Omental fat pad (tissue), 4 donors: ENCODE measurements around the gene MPPED2. TPM values are rescaled to one million over a fixed set of nuclear protein-coding genes. Genes with fewer than 3 reads are reported as not detected.

ENCODE experiments used
- ATAC-seq: fragments of 150-250 bp; one replicate; pipeline ENCODE4 v1.9.1; 2016; ENCODE audit warnings: mild to moderate bottlenecking, moderate library complexity; ENCODE audit not compliant: low FRiP score
- DNase-seq: peaks from one replicate; pipeline ENCODE4 v3.0.0-alpha.2; 2019; ENCODE audit warnings: low spot score
- CTCF ChIP-seq, 3 donors: fragments of 450-650 bp; IDR thresholded peaks; one replicate each; pipeline ENCODE4 v1.5.1; 2016 to 2017; ENCODE audit warnings: antibody characterized with exemption in 3 of 3, mild to moderate bottlenecking in 3 of 3, moderate library complexity in 2 of 3
- total RNA-seq, 4 donors: library from RNA; depleted of rRNA; stranded (reverse); fragments of >200 nt; gene quantifications; one replicate each; pipeline ENCODE4 v1.1.0, GENCODE V29; 2016

The MPPED2 gene
- total RNA-seq, 4 donors from 2014 or later, result 5.6 to 12.0 (median 8.7) TPM

GRCh38 chr11:30608534-30608933 lies 22.4 kb upstream of the MPPED2 start:
- TF ChIP-seq CTCF (IDR thresholded peaks at IDR 0.05), result no peak
- DNase-seq (no peak), ATAC-seq (no peak)

GRCh38 chr11:30605036-30605605 lies 19.0 kb upstream of the MPPED2 start:
- TF ChIP-seq CTCF (IDR thresholded peaks at IDR 0.05), result no peak
- DNase-seq, result no peak
- no peak for ATAC-seq

- TF ChIP-seq CTCF (IDR thresholded peaks at IDR 0.05), result no peak
- ATAC-seq, result peak; percentile 59
- DNase-seq, result no peak
Observed at GRCh38 chr11:30603357-30603756, 17.2 kb upstream of the MPPED2 start.

GRCh38 chr11:30596832-30597231 lies 10.7 kb upstream of the MPPED2 start:
- no peak for TF ChIP-seq CTCF (IDR thresholded peaks at IDR 0.05)
- DNase-seq (no peak), ATAC-seq (no peak)

GRCh38 chr11:30595934-30596333 lies 9.8 kb upstream of the MPPED2 start:
- no peak for TF ChIP-seq CTCF (IDR thresholded peaks at IDR 0.05)
- ATAC-seq (no peak), DNase-seq (no peak)

- TF ChIP-seq CTCF (IDR thresholded peaks at IDR 0.05), result no peak
- ATAC-seq, result peak; percentile 37
Observed at GRCh38 chr11:30594646-30595411, 8.7 kb upstream of the MPPED2 start.

GRCh38 chr11:30587269-30587812 lies 1.2 kb upstream of the MPPED2 start:
- DNase-seq (no peak), ATAC-seq (no peak)
- TF ChIP-seq CTCF (IDR thresholded peaks at IDR 0.05), result no peak

More at GRCh38 chr11:30594646-30595411, 8.7 kb upstream of the MPPED2 start:
- DNase-seq, result no peak
